ENCODE results near the gene CCDC186. TPM values are rescaled to one million over a fixed set of nuclear protein-coding genes. Genes with fewer than 3 reads are reported as not detected.

The CCDC186 gene
- polyA plus RNA-seq, 1 of the 3 experiments (the other 2 are of a cell fraction) = 1.3 TPM

- Histone ChIP-seq H3K36me3 (replicated peaks in 1 of 2; ENCODE audit: control insufficient read depth in 1 of 2, insufficient read depth in 2 of 2, low read length in 1 of 2) (no peaks in the 10 kb centered on the region), H2AFZ (ENCODE audit: low read depth) (no peak overlapping the region), H3K9ac (no peak overlapping the region), H3K9me2 (no peaks in the 10 kb centered on the region), H4K20me1 (ENCODE audit: insufficient read depth) (no peaks in the 10 kb centered on the region), H3K27ac (ENCODE audit: low read depth in 2 of 2, low read length in 1 of 2) (no peak overlapping the region), H3K4me3 (ENCODE audit: low read depth in 2 of 2, low read length in 1 of 2) (no peak overlapping the region), H3K9me3 (no peaks in the 10 kb centered on the region), H3K4me1 (ENCODE audit: control insufficient read depth in 1 of 2, insufficient read depth in 2 of 2, low read depth in 1 of 2, low read length in 1 of 2) (peaks cover 0 to 1% of the 10 kb centered on the region in 2 experiments; a peak in 1 of 4 replicates), H3K27me3 (ENCODE audit: insufficient read depth) (no peaks in the 10 kb centered on the region; the same call in 1 of the 2 replicates), H3K79me2 (ENCODE audit: insufficient read depth) (no peaks in the 10 kb centered on the region), H3F3A (replicated peaks; ENCODE audit: insufficient read depth) (no peaks in the 10 kb centered on the region), H3K4me2 (no peak overlapping the region)
- ChIA-PET POLR2A (no interaction called here), CTCF (interaction anchor here (1.0 to 1.6 kb wide), 2 partner anchors 12 to 29 kb away, joined by 4 to 5 read pairs; no protein-coding TSS in a partner anchor)
- WGBS (ENCODE audit: low lambda C conversion rate) = 66% methylated on average over 14 of the region's 14 CpGs
- no peak for TF ChIP-seq ELF1 (IDR thresholded peaks at IDR 0.05)
- TF ChIP-seq IRF3 (IDR thresholded peaks at IDR 0.05; ENCODE audit: low read depth, low read length) = no peak
- TF ChIP-seq RXRA (IDR thresholded peaks at IDR 0.05; ENCODE audit: borderline replicate concordance, low read depth) = no peak
- TF ChIP-seq USF1 (IDR thresholded peaks at IDR 0.05; ENCODE audit: borderline replicate concordance, low read depth) = no peak
- TF ChIP-seq FOSL2 (IDR thresholded peaks at IDR 0.05; ENCODE audit: borderline replicate concordance, low read depth) = no peak
- no peak for TF ChIP-seq SMC3 (IDR thresholded peaks at IDR 0.05; ENCODE audit: low read depth, low read length)
- no peak for TF ChIP-seq CHD2 (IDR thresholded peaks at IDR 0.05; ENCODE audit: low read length, partially characterized antibody)
- TF ChIP-seq TEAD4 (IDR thresholded peaks at IDR 0.05; ENCODE audit: borderline replicate concordance, insufficient read depth) = no peak
- TF ChIP-seq CTCF (IDR thresholded peaks at IDR 0.05) = no peak
- TF ChIP-seq GATA2 (CRISPR knock-in tag; IDR thresholded peaks at IDR 0.05) = no peak
- TF ChIP-seq JUND (IDR thresholded peaks at IDR 0.05) = no peak
- TF ChIP-seq GABPA (IDR thresholded peaks at IDR 0.05; ENCODE audit: low read depth) = no peak
- no peak for DNase-seq
These were observed 100.4 kb downstream of the CCDC186 start for GRCh38 chr10:114073395-114074186.

- no peaks in the 10 kb centered on the region for H4K20me1 ChIP-seq (ENCODE audit: insufficient read depth)
- H3F3A ChIP-seq (replicated peaks; ENCODE audit: insufficient read depth) = no peaks in the 10 kb centered on the region
- no peak for DNase-seq
- H3K36me3 ChIP-seq (replicated peaks in 1 of 2; ENCODE audit: control insufficient read depth in 1 of 2, insufficient read depth in 2 of 2, low read length in 1 of 2) = no peaks in the 10 kb centered on the region
- no peak overlapping the region for H3K4me3 ChIP-seq (ENCODE audit: low read depth in 2 of 2, low read length in 1 of 2)
- H2AFZ ChIP-seq (ENCODE audit: low read depth) = no peak overlapping the region
- H3K27me3 ChIP-seq (ENCODE audit: insufficient read depth) = no peaks in the 10 kb centered on the region; the same call in 1 of the 2 replicates
- no peak overlapping the region for H3K4me2 ChIP-seq
- H3K79me2 ChIP-seq (ENCODE audit: insufficient read depth) = no peaks in the 10 kb centered on the region
- H3K27ac ChIP-seq (ENCODE audit: low read depth in 2 of 2, low read length in 1 of 2) = no peak overlapping the region
- H3K9me2 ChIP-seq = no peaks in the 10 kb centered on the region
- CTCF ChIA-PET = interaction anchor here (1.3 kb wide), 1 partner anchor 32 kb away, joined by 4 read pairs; no protein-coding TSS in a partner anchor
- H3K9ac ChIP-seq = no peak overlapping the region
- WGBS (ENCODE audit: low lambda C conversion rate) = 57% methylated on average over 4 of the region's 4 CpGs
- POLR2A ChIA-PET = no interaction called here
- no peaks in the 10 kb centered on the region for H3K9me3 ChIP-seq
- H3K4me1 ChIP-seq (ENCODE audit: control insufficient read depth in 1 of 2, insufficient read depth in 2 of 2, low read depth in 1 of 2, low read length in 1 of 2) = peaks cover 0 to 7% of the 10 kb centered on the region in 2 experiments; a peak in 1 of 4 replicates
- TF ChIP-seq RXRA (IDR thresholded peaks at IDR 0.05; ENCODE audit: borderline replicate concordance, low read depth) (no peak), IRF3 (IDR thresholded peaks at IDR 0.05; ENCODE audit: low read depth, low read length) (no peak), EZH2phosphoT487 (IDR thresholded peaks at IDR 0.05; ENCODE audit: borderline replicate concordance, low read depth) (no peak), FOSL2 (IDR thresholded peaks at IDR 0.05; ENCODE audit: borderline replicate concordance, low read depth) (no peak), TCF12 (IDR thresholded peaks at IDR 0.05) (no peak), JUND (IDR thresholded peaks at IDR 0.05) (no peak), ELF1 (IDR thresholded peaks at IDR 0.05) (no peak), FOXJ3 (CRISPR knock-in tag; IDR thresholded peaks at IDR 0.05) (no peak), RCOR1 (IDR thresholded peaks at IDR 0.05; ENCODE audit: low read length) (no peak), CTCF (IDR thresholded peaks at IDR 0.05) (no peak), GABPA (IDR thresholded peaks at IDR 0.05; ENCODE audit: low read depth) (no peak), EP300 (IDR thresholded peaks at IDR 0.05; ENCODE audit: borderline replicate concordance in 1 of 2, low read depth in 1 of 2, low read length in 1 of 2) (no peak), MAX (IDR thresholded peaks at IDR 0.05; ENCODE audit: low read depth) (no peak)
These were observed 102.8 kb downstream of the CCDC186 start for GRCh38 chr10:114071178-114071577.
